Body of pancreas (tissue), 4 donors: ENCODE measurements around the gene OXGR1.

Source experiments
- POLR2A ChIP-seq, 3 donors: fragments of 450-650 bp; IDR thresholded peaks; one replicate each; pipeline ENCODE4 v1.6.1; 2016; ENCODE audit warnings: antibody characterized with exemption in 3 of 3, mild to moderate bottlenecking in 2 of 3
- TF ChIP-seq, protein P1 (sequence below), 7 experiments: fragments of 450-650 bp in 4 of 7; fragments of 200-600 bp in 3 of 7; sonication (generic) in 3 of 7; IDR thresholded peaks; one replicate each; pipeline ENCODE4 v1.5.1; 2016 to 2019; ENCODE audit warnings: antibody characterized with exemption in 7 of 7

DNA sequence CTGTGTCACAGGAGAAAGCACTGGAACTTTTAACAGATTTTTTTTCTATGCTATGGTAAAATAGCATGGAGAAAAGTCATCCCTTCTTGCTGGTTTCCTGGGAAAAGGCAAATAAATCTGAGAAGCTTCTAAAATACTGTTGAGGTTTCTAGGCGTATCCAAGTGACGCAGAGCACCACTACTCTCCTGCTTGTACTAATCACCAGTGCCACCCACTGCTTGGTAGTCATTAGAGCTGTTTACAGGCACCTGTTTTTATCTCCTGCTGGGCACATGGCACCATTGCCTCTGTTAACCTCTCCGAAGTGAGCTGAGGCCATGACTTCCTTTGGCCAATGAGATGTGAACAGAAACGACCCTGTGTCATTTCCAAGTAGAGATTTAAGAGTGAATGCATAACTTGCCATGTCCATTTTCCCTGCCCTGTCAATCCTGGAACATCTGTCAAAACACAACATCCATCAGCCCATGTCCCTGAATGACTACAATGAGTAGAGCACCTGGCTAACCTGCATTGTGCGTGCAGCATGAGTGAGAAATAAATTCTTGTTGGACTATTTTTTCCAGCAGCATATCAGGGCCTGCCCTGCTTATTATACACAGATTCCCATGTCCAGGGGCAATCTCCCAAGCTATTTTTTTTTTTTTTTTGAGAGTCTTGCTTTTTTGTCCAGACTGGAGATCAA is 17.3 kb upstream of the OXGR1 start:
- TF ChIP-seq, protein P1, sequence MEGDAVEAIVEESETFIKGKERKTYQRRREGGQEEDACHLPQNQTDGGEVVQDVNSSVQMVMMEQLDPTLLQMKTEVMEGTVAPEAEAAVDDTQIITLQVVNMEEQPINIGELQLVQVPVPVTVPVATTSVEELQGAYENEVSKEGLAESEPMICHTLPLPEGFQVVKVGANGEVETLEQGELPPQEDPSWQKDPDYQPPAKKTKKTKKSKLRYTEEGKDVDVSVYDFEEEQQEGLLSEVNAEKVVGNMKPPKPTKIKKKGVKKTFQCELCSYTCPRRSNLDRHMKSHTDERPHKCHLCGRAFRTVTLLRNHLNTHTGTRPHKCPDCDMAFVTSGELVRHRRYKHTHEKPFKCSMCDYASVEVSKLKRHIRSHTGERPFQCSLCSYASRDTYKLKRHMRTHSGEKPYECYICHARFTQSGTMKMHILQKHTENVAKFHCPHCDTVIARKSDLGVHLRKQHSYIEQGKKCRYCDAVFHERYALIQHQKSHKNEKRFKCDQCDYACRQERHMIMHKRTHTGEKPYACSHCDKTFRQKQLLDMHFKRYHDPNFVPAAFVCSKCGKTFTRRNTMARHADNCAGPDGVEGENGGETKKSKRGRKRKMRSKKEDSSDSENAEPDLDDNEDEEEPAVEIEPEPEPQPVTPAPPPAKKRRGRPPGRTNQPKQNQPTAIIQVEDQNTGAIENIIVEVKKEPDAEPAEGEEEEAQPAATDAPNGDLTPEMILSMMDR (IDR thresholded peaks at IDR 0.05) = no peak
- TF ChIP-seq POLR2A (IDR thresholded peaks at IDR 0.05) = no peak
